BJ (cell line): ENCODE data around the gene SLC22A1. TPM values are rescaled to one million over a fixed set of nuclear protein-coding genes. Genes with fewer than 3 reads are reported as not detected.
A peak's percentile ranks its signal among the peaks of the same experiment; 100 is the strongest.

ENCODE experiments used
- CTCF ChIA-PET: fragments of 350-600 bp; formaldehyde crosslinking; extraction: SDS; loops from one replicate; lab custom pipeline; 2021; ENCODE audit warnings: antibody characterized with exemption, inconsistent platforms; lab: Yijun Ruan, JAX
- POLR2A ChIA-PET: fragments of 300-600 bp; sonication (Branson Sonifier 250); formaldehyde crosslinking; extraction: SDS; loops from one replicate; lab custom pipeline; 2021; ENCODE audit warnings: antibody characterized with exemption; lab: Charles Lee
- DNase-seq: peaks from one replicate; pipeline ENCODE4 v3.0.0-alpha.2; 2011; ENCODE audit warnings: low read depth
- H3K27me3 ChIP-seq: 2 replicates; pipeline ENCODE4 v1.6.0; 2011; ENCODE audit warnings: low read length; ENCODE audit not compliant: control insufficient read depth, insufficient read depth
- H3K36me3 ChIP-seq: 2 replicates; pipeline ENCODE4 v1.5.1; 2011; ENCODE audit warnings: low read length; ENCODE audit not compliant: control insufficient read depth, insufficient read depth
- H3K4me3 ChIP-seq: 2 replicates; pipeline ENCODE4 v1.5.1; 2011; ENCODE audit warnings: low read depth, mild to moderate bottlenecking, control low read depth, low read length
- CTCF ChIP-seq: IDR thresholded peaks from 2 replicates; pipeline ENCODE4 v1.5.1; 2011; ENCODE audit warnings: low read depth, mild to moderate bottlenecking, control low read depth, inconsistent platforms, low read length, moderate library complexity; ENCODE audit not compliant: insufficient read depth
- polyA minus RNA-seq: library from RNA; depleted of rRNA, polyadenylated mRNA; stranded (reverse); fragments of >200 nt; gene quantifications from 2 replicates; pipeline ENCODE4 v1.2.3, GENCODE V29; 2011; rRNA and poly(A)+ RNA removed
- polyA plus RNA-seq: library from polyadenylated mRNA; depleted of rRNA; stranded (reverse); fragments of >200 nt; gene quantifications from 2 replicates; pipeline ENCODE4 v1.2.3, GENCODE V29; 2011; rRNA removed

SLC22A1 gene
- polyA plus RNA-seq (0.11 and 0.38 TPM in 2 replicates), polyA minus RNA-seq (0.15 and 0.19 TPM in 2 replicates)

- Histone ChIP-seq H3K4me3 (no peak within 1 kb of the TSS), H3K36me3 (no peaks in the 10 kb centered on the region; the same call in 1 of the 2 replicates), H3K27me3 (no peaks in the 10 kb centered on the region)
- no peak for TF ChIP-seq CTCF
- ChIA-PET POLR2A (no interaction called here), CTCF (no interaction called here)
- no peak for DNase-seq
Measured at GRCh38 chr6:160121558-160121957, at the start of gene SLC22A1. Gene SLC22A1 (plus strand): TSS chr6:160121815. CDS start chr6:160121936, 121 bp downstream.

GRCh38 chr6:160073272-160073671, 48.3 kb upstream of the SLC22A1 start:
- TF ChIP-seq CTCF = no peak
- no peak for DNase-seq
- H3K36me3 ChIP-seq = peaks cover 33% of the 10 kb centered on the region
- ChIA-PET CTCF (interaction anchor here (1.2 to 2.3 kb wide), 4 partner anchors 12 to 383 kb away, joined by 4 to 15 read pairs (median 6); no protein-coding TSS in a partner anchor), POLR2A (no interaction called here)
- H3K27me3 ChIP-seq = no peaks in the 10 kb centered on the region
- no peak overlapping the region for H3K4me3 ChIP-seq

- ChIA-PET POLR2A (no interaction called here), CTCF (interaction anchor here (0.6 to 5.0 kb wide), 2 partner anchors 11 to 22 kb away, joined by 3 to 45 read pairs; no protein-coding TSS in a partner anchor)
- DNase-seq = no peak
- H3K36me3 ChIP-seq = peaks cover 31% of the 10 kb centered on the region
- H3K4me3 ChIP-seq = no peak overlapping the region
- TF ChIP-seq CTCF = no peak
- H3K27me3 ChIP-seq = no peaks in the 10 kb centered on the region
Measured at GRCh38 chr6:160076009-160076408, 45.6 kb upstream of the SLC22A1 start.

GRCh38 chr6:160077024-160077423, 44.6 kb upstream of the SLC22A1 start:
- Histone ChIP-seq H3K36me3 (peaks cover 26% of the 10 kb centered on the region), H3K27me3 (no peaks in the 10 kb centered on the region), H3K4me3 (no peak overlapping the region)
- TF ChIP-seq CTCF = no peak
- DNase-seq = no peak
- CTCF ChIA-PET = interaction anchor here (5.0 kb wide), 1 partner anchor 10 kb away, joined by 45 read pairs; no protein-coding TSS in a partner anchor
- POLR2A ChIA-PET = no interaction called here

- Histone ChIP-seq H3K4me3 (no peak overlapping the region), H3K27me3 (no peaks in the 10 kb centered on the region), H3K36me3 (peaks cover 21% of the 10 kb centered on the region)
- TF ChIP-seq CTCF = no peak
- peak; percentile 25 for DNase-seq
- ChIA-PET POLR2A (interaction anchor here (0.6 kb wide), 1 partner anchor 23 kb away, joined by 3 read pairs; no protein-coding TSS in a partner anchor), CTCF (interaction anchor here (0.7 to 5.0 kb wide), 2 partner anchors 10 to 378 kb away, joined by 3 to 45 read pairs; no protein-coding TSS in a partner anchor)
Measured at GRCh38 chr6:160077526-160077925, 44.1 kb upstream of the SLC22A1 start.
